Liver (tissue), 3 donors: ENCODE data around the gene RERE.

ENCODE experiments used
- FOXA1 ChIP-seq: IDR thresholded peaks from 2 replicates; pipeline ENCODE4 v1.6.1; 2016; ENCODE audit warnings: antibody characterized with exemption
- GABPA ChIP-seq, 2 donors: IDR thresholded peaks in 1 of 2; conservative IDR thresholded peaks in 1 of 2; 2 replicates each; pipeline ENCODE4 v1.6.1; 2016; ENCODE audit warnings: antibody characterized with exemption in 2 of 2, mild to moderate bottlenecking in 1 of 2, moderate library complexity in 1 of 2
- JUND ChIP-seq, 2 donors: IDR thresholded peaks; 2 replicates each; pipeline ENCODE4 v1.6.1; 2016; ENCODE audit warnings: antibody characterized with exemption in 2 of 2
- RAD21 ChIP-seq, 2 donors: IDR thresholded peaks; 2 replicates each; pipeline ENCODE4 v1.6.1; 2016; ENCODE audit warnings: antibody characterized with exemption in 2 of 2, mild to moderate bottlenecking in 2 of 2
- RXRA ChIP-seq, 2 donors: IDR thresholded peaks; 2 replicates each; pipeline ENCODE4 v1.6.1; 2017 to 2018; ENCODE audit warnings: antibody characterized with exemption in 2 of 2, mild to moderate bottlenecking in 1 of 2
- SP1 ChIP-seq: IDR thresholded peaks from 2 replicates; pipeline ENCODE4 v1.6.1; 2018; ENCODE audit warnings: antibody characterized with exemption, mild to moderate bottlenecking
- TAF1 ChIP-seq: conservative IDR thresholded peaks from 2 replicates; pipeline ENCODE4 v1.6.1; 2016; ENCODE audit warnings: antibody characterized with exemption, mild to moderate bottlenecking
- YY1 ChIP-seq: IDR thresholded peaks from 2 replicates; pipeline ENCODE4 v1.6.1; 2016; ENCODE audit warnings: antibody characterized with exemption, mild to moderate bottlenecking
- TF ChIP-seq, protein P1 (sequence below): fragments of 150-350 bp; IDR thresholded peaks from 2 replicates; pipeline ENCODE4 v1.5.1; 2017; ENCODE audit warnings: improper control_type of control experiment, low read depth, low read length; ENCODE audit not compliant: missing input control
- TF ChIP-seq, protein P2 (sequence below): IDR thresholded peaks from 2 replicates; pipeline ENCODE4 v1.6.1; 2016; ENCODE audit warnings: antibody characterized with exemption
- TF ChIP-seq, protein P3 (sequence below): IDR thresholded peaks from 2 replicates; pipeline ENCODE4 v1.6.1; 2016; ENCODE audit warnings: antibody characterized with exemption
- TF ChIP-seq, protein P4 (sequence below): IDR thresholded peaks from 2 replicates; pipeline ENCODE4 v1.6.1; 2016; ENCODE audit warnings: antibody characterized with exemption, mild to moderate bottlenecking
- donor health status: healthy.
- donor health status: healthy.

DNA sequence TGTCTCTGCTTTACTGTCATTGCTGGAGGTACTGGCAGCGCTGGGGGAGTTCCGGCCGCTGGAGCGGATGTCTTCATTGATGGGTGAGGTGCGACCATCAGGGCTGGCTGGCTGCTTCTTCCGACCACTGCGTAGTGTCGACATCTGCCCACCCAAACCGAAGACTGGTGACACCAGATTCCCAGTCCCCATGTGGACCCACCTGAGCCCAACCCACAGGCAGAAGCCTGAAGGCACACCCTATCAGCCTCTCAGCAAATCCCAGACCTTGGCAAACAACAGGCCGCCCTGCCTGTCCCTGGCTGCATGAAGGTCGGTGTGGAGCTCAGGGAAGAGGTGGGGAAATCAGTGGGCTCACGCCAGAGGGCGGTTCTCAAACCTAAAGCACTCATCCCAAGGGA lies 454.7 kb downstream of the RERE start:
- TF ChIP-seq, protein P1, sequence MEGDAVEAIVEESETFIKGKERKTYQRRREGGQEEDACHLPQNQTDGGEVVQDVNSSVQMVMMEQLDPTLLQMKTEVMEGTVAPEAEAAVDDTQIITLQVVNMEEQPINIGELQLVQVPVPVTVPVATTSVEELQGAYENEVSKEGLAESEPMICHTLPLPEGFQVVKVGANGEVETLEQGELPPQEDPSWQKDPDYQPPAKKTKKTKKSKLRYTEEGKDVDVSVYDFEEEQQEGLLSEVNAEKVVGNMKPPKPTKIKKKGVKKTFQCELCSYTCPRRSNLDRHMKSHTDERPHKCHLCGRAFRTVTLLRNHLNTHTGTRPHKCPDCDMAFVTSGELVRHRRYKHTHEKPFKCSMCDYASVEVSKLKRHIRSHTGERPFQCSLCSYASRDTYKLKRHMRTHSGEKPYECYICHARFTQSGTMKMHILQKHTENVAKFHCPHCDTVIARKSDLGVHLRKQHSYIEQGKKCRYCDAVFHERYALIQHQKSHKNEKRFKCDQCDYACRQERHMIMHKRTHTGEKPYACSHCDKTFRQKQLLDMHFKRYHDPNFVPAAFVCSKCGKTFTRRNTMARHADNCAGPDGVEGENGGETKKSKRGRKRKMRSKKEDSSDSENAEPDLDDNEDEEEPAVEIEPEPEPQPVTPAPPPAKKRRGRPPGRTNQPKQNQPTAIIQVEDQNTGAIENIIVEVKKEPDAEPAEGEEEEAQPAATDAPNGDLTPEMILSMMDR, result no peak
- no peak for TF ChIP-seq RAD21 (IDR thresholded peaks at IDR 0.05)
- TF ChIP-seq, protein P2, sequence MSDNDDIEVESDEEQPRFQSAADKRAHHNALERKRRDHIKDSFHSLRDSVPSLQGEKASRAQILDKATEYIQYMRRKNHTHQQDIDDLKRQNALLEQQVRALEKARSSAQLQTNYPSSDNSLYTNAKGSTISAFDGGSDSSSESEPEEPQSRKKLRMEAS, result no peak
- no peak for TF ChIP-seq YY1
- TF ChIP-seq GABPA (IDR thresholded peaks at IDR 0.05 in 1 of 2, conservative IDR thresholded peaks at IDR 0.05 in 1 of 2), result no peak
- TF ChIP-seq JUND (IDR thresholded peaks at IDR 0.05), result no peak
- TF ChIP-seq TAF1, result no peak
- no peak for TF ChIP-seq RXRA (IDR thresholded peaks at IDR 0.05)
- TF ChIP-seq, protein P3, sequence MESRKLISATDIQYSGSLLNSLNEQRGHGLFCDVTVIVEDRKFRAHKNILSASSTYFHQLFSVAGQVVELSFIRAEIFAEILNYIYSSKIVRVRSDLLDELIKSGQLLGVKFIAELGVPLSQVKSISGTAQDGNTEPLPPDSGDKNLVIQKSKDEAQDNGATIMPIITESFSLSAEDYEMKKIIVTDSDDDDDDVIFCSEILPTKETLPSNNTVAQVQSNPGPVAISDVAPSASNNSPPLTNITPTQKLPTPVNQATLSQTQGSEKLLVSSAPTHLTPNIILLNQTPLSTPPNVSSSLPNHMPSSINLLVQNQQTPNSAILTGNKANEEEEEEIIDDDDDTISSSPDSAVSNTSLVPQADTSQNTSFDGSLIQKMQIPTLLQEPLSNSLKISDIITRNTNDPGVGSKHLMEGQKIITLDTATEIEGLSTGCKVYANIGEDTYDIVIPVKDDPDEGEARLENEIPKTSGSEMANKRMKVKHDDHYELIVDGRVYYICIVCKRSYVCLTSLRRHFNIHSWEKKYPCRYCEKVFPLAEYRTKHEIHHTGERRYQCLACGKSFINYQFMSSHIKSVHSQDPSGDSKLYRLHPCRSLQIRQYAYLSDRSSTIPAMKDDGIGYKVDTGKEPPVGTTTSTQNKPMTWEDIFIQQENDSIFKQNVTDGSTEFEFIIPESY, result no peak
- TF ChIP-seq, protein P4, sequence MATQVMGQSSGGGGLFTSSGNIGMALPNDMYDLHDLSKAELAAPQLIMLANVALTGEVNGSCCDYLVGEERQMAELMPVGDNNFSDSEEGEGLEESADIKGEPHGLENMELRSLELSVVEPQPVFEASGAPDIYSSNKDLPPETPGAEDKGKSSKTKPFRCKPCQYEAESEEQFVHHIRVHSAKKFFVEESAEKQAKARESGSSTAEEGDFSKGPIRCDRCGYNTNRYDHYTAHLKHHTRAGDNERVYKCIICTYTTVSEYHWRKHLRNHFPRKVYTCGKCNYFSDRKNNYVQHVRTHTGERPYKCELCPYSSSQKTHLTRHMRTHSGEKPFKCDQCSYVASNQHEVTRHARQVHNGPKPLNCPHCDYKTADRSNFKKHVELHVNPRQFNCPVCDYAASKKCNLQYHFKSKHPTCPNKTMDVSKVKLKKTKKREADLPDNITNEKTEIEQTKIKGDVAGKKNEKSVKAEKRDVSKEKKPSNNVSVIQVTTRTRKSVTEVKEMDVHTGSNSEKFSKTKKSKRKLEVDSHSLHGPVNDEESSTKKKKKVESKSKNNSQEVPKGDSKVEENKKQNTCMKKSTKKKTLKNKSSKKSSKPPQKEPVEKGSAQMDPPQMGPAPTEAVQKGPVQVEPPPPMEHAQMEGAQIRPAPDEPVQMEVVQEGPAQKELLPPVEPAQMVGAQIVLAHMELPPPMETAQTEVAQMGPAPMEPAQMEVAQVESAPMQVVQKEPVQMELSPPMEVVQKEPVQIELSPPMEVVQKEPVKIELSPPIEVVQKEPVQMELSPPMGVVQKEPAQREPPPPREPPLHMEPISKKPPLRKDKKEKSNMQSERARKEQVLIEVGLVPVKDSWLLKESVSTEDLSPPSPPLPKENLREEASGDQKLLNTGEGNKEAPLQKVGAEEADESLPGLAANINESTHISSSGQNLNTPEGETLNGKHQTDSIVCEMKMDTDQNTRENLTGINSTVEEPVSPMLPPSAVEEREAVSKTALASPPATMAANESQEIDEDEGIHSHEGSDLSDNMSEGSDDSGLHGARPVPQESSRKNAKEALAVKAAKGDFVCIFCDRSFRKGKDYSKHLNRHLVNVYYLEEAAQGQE, result no peak
- TF ChIP-seq FOXA1, result no peak
- no peak for TF ChIP-seq SP1
